Stimulated activated CD8-positive, alpha-beta memory T cell treated with anti-CD3 and anti-CD28 coated beads, Interleukin-7, amount 100 ng/mL, for 4 hours (primary cell): ENCODE measurements around the gene SMTN.

ENCODE experiments used
- DNase-seq, 2 donors: peaks; one replicate each; pipeline ENCODE4 v3.0.0-alpha.2; 2020; ENCODE audit warnings: low read depth in 2 of 2

SMTN gene

DNA sequence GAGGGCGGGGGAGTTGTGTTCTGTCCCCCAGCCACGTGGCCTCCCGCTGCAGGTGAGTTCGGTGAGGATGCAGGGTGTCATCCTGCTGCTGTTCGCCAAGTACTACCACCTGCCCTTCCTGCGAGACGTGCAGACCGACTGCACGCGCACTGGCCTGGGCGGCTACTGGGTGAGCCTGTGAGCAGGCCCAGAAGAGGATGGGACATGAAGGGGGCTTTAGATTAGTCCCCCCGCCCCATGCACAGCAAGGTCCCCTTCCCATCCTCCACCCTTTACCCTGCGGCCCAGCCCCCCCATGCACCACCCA is 45.7 kb downstream of the SMTN start:
- DNase-seq, result no peak

DNA sequence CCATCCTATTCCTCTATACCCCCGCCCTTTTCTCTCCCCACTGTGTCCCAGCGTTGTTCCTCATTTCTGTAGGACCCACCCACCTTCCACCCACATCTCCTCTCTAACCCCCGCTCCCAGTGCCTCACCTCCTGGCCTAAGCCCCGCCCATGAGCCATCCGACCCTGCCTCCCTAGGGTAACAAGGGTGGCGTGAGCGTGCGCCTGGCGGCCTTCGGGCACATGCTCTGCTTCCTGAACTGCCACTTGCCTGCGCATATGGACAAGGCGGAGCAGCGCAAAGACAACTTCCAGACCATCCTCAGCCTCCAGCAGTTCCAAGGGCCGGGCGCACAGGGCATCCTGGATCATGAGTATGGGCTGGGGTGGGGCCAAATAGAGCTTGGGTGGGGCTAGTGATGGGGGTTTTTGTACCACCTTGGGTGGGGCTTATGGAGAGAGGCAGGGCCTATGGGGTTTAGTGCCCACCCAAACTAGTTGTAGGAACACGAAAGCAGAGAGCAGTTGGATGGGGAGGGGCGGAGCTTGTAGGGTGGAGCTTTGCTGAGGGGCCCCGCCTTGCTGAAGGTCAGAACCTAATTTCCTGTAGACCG is 46.2 kb downstream of the SMTN start:
- DNase-seq, result no peak

DNA sequence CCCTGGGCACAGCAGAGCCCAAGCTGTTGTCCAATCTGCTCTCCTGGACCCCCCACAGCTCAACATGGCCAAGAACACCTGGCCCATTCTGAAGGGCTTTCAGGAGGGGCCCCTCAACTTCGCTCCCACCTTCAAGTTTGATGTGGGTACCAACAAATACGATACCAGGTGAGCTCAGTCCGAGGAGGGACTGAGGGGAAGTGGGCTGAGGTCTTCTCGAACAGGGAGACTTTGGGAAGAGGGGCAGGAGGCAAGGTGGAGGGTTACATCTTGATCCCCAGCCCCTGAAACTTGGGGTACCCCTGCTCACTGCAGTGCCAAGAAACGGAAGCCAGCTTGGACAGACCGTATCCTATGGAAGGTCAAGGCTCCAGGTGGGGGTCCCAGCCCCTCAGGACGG is 47.0 kb downstream of the SMTN start:
- DNase-seq, result no peak

DNA sequence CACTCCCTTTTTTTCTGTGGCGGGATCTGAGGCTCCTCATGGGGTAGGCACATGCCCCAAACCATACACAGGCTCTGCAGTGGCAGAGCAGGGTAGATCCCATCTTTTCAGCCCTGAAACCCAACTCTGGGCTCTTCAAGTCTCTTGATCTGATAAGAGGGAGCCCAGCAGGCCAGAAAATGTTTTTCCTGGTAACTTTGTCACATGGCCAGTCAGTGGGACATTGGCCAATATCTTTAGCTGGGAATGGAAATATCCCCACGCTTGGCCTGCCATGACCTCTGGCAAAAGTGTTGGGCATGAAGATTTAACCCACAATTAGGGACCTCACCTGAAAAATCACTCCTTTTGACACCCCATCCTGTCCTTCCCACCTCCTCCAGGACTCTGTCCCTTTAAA is 49.8 kb downstream of the SMTN start:
- DNase-seq, result no peak

DNA sequence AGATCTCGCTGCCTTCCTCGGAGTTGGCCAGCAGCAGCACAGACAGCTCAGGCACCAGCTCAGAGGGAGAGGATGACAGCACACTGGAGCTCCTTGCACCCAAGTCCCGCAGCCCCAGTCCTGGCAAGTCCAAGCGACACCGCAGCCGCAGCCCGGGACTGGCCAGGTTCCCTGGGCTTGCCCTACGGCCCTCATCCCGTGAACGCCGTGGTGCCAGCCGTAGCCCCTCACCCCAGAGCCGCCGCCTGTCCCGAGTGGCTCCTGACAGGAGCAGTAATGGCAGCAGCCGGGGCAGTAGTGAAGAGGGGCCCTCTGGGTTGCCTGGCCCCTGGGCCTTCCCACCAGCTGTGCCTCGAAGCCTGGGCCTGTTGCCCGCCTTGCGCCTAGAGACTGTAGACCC is 52.8 kb downstream of the SMTN start:
- DNase-seq, result no peak

DNA sequence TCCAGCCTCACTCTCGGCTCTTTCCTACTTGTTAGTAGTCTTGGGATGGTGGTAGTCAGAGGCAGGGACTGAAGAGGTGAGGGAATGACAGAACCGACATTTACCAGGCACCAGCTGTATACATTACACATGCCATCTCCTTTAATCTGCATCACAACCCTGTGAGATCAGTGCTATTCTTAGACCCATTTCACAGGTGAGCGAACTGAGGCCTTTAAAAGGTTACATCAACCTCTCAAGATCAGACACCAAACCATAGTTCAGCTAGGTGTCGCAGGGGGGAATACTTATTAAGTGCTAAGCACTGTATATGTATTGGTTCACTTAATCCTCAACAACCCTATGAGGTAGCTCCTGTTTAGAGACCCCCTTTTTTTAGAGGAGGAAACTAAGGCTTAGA is 53.6 kb downstream of the SMTN start:
- DNase-seq, result no peak

DNA sequence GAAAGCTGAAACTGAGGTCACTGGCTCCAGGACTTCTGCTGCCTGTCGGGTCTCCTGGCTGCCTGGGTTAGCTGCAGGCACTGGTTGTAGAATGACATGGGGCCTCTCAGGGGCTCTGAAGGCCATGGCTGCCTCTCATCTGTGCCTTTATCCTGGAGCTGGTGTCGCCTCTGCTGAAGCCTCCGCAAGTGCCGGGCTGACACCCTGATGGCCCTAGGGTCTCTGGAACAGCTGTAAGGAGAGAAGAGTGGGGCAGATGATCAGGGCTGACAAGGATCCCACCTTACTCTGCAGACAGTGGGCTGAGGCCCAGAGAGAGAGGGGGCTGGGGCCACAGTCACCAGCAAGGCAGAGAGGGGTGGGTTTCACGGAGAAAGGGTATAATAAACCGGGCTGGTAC is 54.6 kb downstream of the SMTN start:
- DNase-seq, result no peak

DNA sequence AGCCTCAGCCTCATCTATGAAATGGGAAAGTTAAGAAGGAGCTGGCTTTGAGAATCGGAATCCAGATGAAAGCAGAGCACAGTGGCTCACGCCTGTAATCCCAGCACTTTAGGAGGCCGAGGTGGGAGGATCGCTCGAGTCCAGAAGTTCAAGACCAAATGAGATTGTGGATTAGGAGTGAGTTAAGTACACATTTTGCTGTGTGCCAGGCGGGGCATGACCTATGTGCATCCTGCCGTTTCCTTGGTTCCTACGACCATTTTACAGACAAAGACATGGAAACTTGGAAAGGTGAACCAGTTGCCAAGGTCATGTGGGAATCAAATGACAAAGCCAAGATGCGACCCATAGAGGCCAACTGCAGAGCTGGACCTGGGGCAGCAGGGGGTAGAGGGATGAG is 55.0 kb downstream of the SMTN start:
- no peak for DNase-seq

DNA sequence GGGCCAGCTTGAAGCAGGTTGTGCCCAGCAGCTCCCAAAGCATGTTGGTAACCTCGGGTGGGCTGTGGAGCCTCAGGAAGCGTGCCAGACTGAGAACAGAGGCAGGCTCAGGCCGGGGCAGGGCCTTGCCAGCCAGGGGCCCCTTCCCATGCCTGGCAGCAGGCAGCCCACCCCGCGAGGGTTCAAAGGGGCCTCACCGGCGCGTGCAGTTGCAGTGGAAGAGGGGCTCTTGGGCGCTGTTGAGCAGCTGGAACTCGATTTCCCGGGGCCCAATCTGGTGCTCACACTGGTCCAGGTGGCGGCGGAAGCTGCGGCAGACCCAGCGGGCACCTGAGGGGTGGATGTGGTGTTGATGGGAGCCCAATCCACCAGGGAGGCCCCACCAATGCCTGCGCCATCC is 55.6 kb downstream of the SMTN start:
- no peak for DNase-seq

DNA sequence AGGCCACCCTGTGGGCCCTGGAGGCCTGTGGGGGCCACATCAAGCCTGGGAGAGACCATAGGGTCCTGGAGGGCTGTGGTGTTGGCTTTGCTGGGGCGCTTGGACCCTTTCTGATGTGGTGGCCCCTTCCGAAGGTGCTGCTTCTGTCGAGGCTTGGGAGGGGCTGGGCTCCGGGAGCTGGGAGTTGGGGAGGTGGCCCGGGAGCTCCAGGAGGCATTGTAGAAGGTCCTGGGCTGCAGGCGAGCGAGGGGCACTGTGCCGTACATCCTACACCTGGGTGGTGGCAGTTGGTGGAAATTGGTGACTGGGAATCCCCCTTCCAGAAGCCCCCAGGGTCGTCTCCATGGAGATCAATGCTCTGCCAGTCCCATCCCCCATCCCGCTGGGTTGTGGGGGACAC is 56.6 kb downstream of the SMTN start:
- no peak for DNase-seq

DNA sequence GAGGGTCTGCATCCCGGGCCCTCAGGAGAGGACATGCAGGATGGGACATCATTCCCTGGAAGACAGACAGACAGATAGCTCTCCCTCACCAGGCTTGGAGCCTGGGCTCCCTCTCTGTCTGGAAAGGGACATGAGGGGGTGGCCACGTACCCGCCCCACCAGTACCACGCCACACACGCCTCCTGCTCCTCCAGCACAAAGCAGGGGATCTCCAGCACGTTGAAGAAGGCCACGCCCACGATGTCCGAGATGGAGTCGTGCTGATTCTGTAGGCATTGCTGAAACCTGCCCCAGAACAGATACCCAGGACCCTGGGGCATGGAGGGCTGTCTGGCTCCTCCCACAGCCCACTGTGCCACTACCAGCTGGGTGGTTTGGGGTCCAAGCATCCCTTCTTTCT is 57.0 kb downstream of the SMTN start:
- DNase-seq, result no peak

DNA sequence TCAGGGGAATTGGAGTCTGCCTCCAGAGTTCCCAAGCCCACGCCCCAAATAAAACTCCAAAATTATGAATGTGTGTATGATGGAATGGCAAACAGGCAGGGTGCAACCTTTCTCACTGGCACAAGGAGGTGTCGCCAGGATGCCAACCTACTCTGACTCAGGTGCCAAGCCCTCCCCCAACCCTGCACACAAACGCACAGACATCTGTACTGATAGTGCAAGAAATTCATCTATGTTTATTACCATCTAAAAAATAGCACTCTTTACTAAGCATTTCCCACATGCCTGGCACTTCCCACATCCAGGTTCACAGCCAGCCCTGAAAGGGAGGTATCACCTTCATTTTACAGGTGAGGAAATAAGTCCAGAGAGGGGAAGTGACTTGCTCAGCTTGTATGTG is 57.9 kb downstream of the SMTN start:
- DNase-seq, result no peak

DNA sequence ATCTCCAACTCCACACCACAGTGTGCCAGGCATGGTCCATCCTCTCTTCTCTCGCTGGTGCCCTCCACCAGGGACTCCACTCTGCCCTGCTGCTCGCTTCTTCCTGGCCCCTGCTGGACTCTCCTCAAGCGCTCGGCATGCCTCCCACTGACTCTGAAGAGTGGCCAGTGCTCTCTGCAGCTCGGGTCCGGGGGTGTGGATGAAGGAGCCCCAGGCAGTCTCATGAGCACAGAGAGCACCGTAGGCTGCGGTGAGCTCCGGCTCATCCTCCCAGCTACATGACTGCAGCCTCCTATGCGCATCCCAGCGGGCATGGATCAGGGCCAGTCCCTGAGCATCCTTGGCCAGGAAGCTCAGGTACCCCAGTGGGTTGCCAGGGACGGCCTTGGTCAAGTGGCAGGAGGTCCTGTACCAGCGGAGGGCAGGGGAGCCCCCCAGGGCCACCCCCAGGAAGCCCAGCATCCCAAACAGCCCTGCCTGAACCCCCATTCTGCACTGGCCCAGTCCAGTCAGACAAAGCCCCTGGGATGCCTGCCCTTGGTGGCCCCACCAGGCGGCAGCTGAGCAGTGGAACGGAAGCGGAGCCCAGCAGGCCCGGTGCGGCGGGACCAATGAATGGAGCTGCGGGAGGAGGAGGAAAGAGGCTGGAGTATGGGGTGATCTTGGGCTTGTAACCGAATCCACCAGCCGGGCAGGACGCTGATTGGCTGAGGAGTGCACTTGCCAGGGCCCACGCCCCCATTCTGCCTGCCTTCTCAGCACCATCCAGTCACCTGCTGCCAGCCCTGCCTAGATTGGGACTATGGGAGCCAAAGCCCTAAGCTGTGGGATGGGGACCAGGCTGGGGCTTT is 59.0 kb downstream of the SMTN start, which contains the start of gene PLA2G3:
Gene PLA2G3 (minus strand): TSS at position 643 of the 851 bp plus-strand sequence. CDS start 154 bp downstream, at position 489.
- DNase-seq, result no peak

DNA sequence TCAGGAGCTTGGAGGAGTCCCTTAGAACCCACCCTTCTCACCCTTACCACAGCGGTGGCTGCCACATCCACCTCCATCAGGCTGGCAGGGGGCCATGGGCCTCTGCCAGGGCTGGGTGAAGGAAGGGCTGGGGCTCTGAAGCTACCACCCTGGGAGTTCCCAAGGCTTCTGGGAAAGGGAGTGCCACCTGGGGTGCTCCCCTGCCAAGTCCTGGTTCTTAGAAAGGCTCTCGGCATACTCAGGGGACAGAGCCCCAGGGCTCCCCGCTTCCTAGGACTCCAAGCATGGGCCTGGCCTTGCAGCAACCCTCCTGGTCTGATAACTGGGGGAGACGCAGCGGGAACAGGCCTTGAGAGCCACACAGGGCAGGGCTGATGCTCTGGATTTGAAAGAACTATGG is 59.6 kb downstream of the SMTN start:
- DNase-seq, result no peak

DNA sequence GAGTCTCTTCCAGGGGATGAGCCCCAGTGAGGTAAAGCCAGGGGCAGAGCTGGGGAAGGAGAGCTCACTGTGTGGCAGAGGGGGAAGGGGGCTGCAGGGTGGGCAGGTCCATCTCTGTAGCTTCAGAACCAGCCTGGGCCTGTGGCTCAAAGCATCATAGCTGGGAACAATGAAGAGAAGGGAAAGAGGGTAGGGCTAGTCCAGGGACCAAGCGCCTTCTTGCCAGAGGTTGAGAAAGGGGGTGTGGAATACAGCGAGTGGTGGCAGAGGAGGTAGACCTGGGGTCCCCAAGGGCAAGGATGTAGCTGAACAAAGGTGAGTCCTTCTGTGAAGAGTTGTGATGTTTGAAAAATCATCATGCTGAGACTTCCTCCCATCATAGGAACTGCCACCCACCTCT is 60.4 kb downstream of the SMTN start:
- no peak for DNase-seq

DNA sequence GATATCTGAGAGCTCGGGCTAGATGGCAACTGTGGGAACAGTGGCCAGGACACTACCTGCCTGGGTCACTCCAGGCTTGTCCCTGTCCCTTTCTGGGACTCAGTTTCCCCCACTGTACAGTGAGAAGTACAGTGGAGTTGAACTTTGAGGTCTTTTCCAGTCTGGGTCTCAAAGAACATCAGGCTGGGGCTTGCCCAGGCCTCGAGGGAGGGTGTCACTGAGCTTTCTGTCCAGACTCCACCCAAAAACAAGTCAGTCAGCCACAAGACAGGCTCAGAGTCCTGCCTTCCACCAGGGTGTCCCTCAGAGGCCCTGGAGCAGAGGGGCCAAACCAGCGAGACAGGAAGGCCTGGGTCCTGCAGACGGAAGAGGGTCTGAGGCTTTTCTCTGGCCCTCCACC is 61.2 kb downstream of the SMTN start:
- DNase-seq, result no peak

DNA sequence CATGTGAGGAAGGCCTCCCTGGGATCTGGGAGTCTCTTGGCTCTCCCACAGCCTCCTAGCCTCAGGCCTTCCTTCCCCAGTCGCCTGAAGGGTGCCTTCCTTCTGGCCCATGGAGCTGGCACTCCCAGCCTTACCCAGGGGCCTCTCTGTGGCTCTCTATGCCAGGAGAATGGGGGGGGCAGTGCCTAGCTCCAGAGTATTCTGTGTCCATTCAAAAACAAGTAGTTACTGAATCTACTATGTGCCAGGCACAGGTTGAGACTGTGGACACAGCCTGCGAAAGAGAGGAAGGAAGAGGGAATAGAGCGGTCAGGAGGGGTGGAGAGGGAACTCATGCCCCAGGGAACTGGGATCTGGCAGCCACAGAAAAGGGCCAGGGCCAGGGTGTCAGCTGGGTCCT is 61.9 kb downstream of the SMTN start:
- DNase-seq, result no peak

DNA sequence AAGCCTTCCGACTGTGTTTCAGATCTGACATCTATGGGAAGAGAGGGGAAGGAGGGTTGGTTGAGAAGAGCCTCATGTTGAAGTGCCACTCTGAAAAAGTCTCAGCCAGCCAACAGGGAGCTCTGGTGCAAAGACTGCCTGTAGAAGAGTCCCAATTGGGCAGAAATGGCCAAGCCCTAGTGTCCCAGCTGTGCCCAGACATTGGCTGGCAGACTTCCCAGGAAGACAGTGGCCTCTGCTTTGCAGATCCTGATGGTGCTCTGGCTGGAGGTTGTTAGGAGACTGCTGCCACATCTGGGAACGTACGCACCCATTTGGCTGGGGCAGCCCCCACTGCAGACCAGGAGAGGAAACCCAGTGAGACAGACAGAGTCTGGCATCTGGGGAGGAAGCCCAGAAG is 62.4 kb downstream of the SMTN start:
- no peak for DNase-seq

DNA sequence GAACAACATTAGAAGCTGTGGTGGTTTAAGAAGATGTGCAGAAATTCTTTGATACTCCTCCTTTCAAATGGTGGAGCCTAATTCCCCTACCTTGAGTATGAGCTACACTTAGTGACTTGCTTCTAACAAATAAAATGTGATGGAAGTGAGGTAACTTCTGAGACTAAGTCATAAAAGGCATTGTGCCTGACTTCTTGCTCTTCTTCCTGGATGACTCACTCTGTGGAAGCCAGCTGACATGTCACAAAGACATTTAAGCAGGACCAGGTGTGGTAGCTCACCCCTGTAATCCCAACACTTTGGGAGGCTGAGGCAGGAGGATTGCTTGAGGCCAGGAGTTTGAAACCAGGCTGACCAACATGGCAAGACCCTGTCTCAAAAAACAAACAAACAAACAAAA is 63.1 kb downstream of the SMTN start:
- no peak for DNase-seq

DNA sequence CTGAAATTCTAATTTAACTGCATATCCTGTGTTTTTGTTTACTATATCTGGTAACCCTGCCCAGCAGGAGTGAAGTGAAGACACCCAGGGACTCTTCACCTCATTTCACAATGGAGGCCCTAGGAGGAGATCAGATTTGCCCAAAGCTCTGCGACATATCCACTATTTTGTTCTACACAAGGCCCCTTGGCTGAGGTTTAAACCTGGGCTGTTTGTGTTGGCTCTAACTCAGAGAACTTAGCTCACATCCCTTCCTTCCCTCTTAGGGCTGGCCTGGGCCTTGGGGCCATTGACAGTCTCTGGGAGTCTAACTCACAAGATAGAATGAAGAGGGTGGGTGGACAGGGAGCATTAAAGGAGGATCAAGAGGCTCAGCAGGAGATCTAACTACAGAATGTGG is 67.4 kb downstream of the SMTN start:
- DNase-seq, result no peak

DNA sequence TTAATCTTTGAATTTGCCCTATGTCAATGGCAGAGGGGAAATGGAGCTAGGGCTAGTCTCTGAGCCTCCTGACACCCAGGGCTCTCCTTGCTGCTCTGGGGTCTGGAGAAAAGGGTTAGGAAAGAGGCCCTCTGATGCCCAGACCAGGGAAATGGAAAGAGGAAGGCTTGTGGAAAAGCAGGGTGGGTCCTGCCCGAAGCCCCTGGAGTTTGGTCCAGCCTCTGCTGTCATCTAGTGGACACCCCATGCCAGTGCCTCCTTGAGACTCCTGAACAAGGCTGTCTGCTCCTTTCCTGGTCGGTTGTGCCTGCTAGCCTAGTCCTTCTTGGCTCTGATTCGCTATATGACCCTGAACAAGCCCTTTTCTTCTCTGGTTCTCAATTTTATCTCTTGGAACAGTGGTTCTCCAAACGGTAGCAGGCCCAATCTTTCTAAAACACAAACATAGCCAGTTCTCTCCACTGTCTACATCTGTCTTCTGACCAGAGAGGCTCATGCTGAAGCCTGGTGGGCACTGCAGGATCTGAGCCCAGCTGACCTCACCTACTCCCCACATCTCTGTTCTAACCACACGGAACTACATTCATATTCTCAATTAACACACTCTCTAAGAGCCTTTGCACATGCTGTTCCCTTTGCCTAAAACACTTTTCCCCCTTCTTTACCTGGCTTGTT is 68.0 kb downstream of the SMTN start:
- DNase-seq, result no peak

DNA sequence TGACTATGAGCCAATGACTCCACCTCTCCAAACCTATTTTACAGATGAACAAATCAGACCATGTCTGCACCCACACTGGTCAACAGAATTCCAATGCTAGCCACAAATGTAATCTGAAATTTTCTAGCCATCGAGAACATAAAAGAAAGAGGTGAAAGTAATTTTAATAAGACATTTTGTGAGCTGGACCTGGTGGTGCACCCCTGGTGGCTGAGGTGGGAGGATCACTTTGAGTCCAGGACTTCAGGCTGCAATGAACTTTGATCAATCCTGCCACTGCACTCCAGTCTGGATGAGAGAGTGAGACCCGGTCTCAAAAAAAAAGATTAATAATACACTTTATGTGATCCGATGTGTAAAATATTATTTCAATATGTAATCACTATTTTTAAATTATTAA is 69.5 kb downstream of the SMTN start:
- DNase-seq, result no peak

DNA sequence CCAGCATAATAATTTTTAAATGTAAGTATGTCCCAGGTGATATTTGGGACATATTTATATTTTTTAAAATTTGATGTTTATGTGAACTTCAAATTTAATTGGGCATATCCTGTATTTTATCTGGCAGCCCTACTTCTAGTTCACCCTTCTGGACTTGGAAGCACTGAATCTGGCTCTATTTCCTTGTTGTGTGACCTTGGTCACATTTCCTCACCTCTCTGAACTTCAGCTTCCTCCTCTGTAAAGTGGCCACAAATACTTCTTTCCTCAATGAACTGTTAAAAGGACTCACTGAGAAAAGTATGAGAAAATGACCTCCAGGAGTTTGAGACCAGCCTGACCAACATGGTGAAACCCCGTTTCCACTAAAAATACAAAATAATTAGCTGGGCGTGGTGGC is 70.8 kb downstream of the SMTN start:
- no peak for DNase-seq
